ENCODE measurements around the gene SPRR2D.

The SPRR2D gene

DNA sequence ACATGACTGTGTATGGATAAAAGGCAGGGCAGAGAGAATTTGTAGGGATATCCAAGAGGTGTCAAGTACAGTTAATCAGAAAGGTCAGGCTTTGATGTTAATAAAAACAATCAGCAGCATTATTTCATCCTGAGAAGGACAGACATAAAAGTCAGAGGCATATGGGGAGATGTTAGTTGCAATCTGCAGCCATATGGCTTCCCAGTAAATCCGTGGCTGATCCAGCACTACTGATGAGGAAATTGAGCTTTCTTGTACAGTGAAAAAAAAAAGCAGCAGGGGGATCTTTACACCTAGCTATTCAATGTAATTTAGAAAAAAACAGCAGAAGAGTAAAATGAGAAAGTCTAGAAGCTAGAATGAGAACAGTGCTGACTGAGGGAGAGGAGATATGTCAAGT is 12.2 kb downstream of the SPRR2D start:
- TF ChIP-seq FOXP2 (optimal IDR thresholded peaks at IDR 0.05; ENCODE audit: borderline replicate concordance, extremely low read depth, extremely low read length, insufficient read depth) (no peak), TAF1 (IDR thresholded peaks at IDR 0.05; ENCODE audit: borderline replicate concordance, insufficient read depth, low read length) (no peak), SIN3A (IDR thresholded peaks at IDR 0.05; ENCODE audit: borderline replicate concordance, insufficient read depth, low read length) (no peak), POLR2AphosphoS5 (IDR thresholded peaks at IDR 0.05; ENCODE audit: low read depth, low read length) (no peak)
- TF ChIP-seq, protein P1, sequence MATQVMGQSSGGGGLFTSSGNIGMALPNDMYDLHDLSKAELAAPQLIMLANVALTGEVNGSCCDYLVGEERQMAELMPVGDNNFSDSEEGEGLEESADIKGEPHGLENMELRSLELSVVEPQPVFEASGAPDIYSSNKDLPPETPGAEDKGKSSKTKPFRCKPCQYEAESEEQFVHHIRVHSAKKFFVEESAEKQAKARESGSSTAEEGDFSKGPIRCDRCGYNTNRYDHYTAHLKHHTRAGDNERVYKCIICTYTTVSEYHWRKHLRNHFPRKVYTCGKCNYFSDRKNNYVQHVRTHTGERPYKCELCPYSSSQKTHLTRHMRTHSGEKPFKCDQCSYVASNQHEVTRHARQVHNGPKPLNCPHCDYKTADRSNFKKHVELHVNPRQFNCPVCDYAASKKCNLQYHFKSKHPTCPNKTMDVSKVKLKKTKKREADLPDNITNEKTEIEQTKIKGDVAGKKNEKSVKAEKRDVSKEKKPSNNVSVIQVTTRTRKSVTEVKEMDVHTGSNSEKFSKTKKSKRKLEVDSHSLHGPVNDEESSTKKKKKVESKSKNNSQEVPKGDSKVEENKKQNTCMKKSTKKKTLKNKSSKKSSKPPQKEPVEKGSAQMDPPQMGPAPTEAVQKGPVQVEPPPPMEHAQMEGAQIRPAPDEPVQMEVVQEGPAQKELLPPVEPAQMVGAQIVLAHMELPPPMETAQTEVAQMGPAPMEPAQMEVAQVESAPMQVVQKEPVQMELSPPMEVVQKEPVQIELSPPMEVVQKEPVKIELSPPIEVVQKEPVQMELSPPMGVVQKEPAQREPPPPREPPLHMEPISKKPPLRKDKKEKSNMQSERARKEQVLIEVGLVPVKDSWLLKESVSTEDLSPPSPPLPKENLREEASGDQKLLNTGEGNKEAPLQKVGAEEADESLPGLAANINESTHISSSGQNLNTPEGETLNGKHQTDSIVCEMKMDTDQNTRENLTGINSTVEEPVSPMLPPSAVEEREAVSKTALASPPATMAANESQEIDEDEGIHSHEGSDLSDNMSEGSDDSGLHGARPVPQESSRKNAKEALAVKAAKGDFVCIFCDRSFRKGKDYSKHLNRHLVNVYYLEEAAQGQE (IDR thresholded peaks at IDR 0.05; ENCODE audit: insufficient read depth in 1 of 2, low read depth in 2 of 2, low read length in 2 of 2), result no peak

DNA sequence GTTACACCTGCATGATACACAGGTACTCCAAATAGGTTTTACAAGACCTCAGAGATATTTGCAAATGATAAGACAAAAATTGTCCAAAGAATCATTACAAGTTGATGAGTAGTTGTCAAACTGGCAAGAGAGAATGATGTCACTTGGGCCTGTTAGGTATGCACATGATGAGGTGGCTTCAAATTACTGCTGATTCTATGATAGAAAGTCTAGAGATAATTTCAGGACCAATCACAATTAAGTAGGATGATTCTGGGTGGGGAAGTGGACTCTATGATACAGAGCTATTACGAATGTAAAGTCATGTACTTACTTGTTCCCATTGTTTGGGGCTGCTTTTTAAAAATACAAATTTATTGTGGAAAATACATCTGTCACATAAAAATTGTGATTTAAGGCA is 15.1 kb downstream of the SPRR2D start:
- TF ChIP-seq FOXP2 (optimal IDR thresholded peaks at IDR 0.05; ENCODE audit: borderline replicate concordance, extremely low read depth, extremely low read length, insufficient read depth) (no peak), SIN3A (IDR thresholded peaks at IDR 0.05; ENCODE audit: borderline replicate concordance, insufficient read depth, low read length) (no peak), TAF1 (IDR thresholded peaks at IDR 0.05; ENCODE audit: borderline replicate concordance, insufficient read depth, low read length) (no peak), POLR2AphosphoS5 (IDR thresholded peaks at IDR 0.05; ENCODE audit: low read depth, low read length) (no peak)
- TF ChIP-seq, protein P1 (IDR thresholded peaks at IDR 0.05; ENCODE audit: insufficient read depth in 1 of 2, low read depth in 2 of 2, low read length in 2 of 2), result no peak

DNA sequence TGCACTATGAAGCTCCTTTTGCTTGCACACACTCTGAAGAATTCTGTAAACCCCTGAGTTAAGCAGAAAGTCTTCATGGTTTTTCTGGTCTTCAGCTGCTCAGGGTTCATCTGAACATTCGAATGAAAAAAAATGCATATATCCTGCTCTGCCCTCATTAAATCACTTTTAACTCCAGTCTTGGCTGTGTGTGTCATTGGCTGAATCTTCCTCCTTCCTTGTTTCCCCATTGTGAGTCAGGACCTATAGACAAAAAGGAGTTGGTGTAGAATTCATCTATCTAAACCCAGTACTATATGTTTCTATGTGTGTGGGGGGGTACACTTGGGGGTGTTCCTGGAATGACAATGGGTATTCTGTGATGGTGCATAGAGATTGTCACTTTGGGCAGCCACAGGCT is 16.5 kb downstream of the SPRR2D start:
- TF ChIP-seq FOXP2 (optimal IDR thresholded peaks at IDR 0.05; ENCODE audit: borderline replicate concordance, extremely low read depth, extremely low read length, insufficient read depth) (no peak), POLR2AphosphoS5 (IDR thresholded peaks at IDR 0.05; ENCODE audit: low read depth, low read length) (no peak), SIN3A (IDR thresholded peaks at IDR 0.05; ENCODE audit: borderline replicate concordance, insufficient read depth, low read length) (no peak), TAF1 (IDR thresholded peaks at IDR 0.05; ENCODE audit: borderline replicate concordance, insufficient read depth, low read length) (no peak)
- TF ChIP-seq, protein P1 (IDR thresholded peaks at IDR 0.05; ENCODE audit: insufficient read depth in 1 of 2, low read depth in 2 of 2, low read length in 2 of 2), result no peak

DNA sequence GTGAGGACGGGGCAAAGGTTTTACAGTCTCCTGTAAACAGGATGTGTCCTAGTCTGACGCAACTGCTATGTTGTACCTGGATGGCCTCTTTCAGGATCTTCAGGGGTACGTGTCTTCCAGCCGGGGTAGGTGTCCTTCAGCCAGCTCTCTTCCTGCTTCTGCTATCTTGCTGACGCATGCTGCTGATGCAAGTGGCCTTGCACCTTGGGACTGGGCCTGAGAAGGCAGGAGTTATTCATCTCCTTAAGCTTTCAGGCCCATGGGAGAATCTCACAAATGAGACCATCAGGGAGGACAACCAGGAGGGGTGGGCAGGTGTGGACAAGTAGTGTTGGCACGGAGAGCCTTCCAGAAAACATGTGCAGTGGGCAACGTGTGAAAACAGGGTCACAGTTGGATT is 17.8 kb downstream of the SPRR2D start:
- no peak for TF ChIP-seq TAF1 (IDR thresholded peaks at IDR 0.05; ENCODE audit: borderline replicate concordance, insufficient read depth, low read length)
- TF ChIP-seq, protein P1 (IDR thresholded peaks at IDR 0.05; ENCODE audit: insufficient read depth in 1 of 2, low read depth in 2 of 2, low read length in 2 of 2), result no peak
- TF ChIP-seq POLR2AphosphoS5 (IDR thresholded peaks at IDR 0.05; ENCODE audit: low read depth, low read length), result no peak
- no peak for TF ChIP-seq FOXP2 (optimal IDR thresholded peaks at IDR 0.05; ENCODE audit: borderline replicate concordance, extremely low read depth, extremely low read length, insufficient read depth)
- no peak for TF ChIP-seq SIN3A (IDR thresholded peaks at IDR 0.05; ENCODE audit: borderline replicate concordance, insufficient read depth, low read length)

DNA sequence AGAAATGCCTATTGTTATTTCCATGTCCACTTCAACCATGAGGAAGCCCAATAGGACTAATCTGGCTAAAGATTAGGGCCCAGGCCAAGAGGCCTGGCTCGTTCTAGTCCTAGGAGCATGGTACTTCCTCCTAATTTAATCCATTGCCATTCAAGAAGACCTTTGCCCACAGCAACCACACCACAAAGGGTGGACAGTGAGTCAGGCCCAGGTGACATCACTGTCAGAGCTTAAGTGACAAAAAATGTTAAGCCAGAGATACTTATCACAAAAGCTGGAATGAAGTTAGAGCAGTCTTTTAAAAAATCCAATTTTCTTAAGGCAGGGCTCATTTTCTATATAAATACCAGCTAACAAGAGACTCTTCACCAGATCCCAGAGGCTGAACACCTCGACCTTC is 39.5 kb downstream of the SPRR2D start, which contains the start of gene SPRR3:
Gene SPRR3, plus strand, starts transcription at position 368 of the 400 bp plus-strand sequence. CDS start 1,272 bp downstream, outside the sequence.
- no peak for TF ChIP-seq SIN3A (IDR thresholded peaks at IDR 0.05; ENCODE audit: borderline replicate concordance, insufficient read depth, low read length)
- TF ChIP-seq TAF1 (IDR thresholded peaks at IDR 0.05; ENCODE audit: borderline replicate concordance, insufficient read depth, low read length), result no peak
- TF ChIP-seq, protein P1 (IDR thresholded peaks at IDR 0.05; ENCODE audit: insufficient read depth in 1 of 2, low read depth in 2 of 2, low read length in 2 of 2), result no peak
- no peak for TF ChIP-seq FOXP2 (optimal IDR thresholded peaks at IDR 0.05; ENCODE audit: borderline replicate concordance, extremely low read depth, extremely low read length, insufficient read depth)
- TF ChIP-seq POLR2AphosphoS5 (IDR thresholded peaks at IDR 0.05; ENCODE audit: low read depth, low read length), result no peak

Data from PFSK-1 (cell line).